ENCODE data around the gene SH3BP2. TPM values are rescaled to one million over a fixed set of nuclear protein-coding genes. Genes with fewer than 3 reads are reported as not detected.

Gene SH3BP2
- total RNA-seq, 1 experiment from 2014 or later, result 20.4 TPM

- Histone ChIP-seq H3K4me3 (ENCODE audit: insufficient read depth, low read depth, low read length) (no peak overlapping the region), H3K27me3 (ENCODE audit: control insufficient read depth, insufficient read depth, low read length) (no peaks in the 10 kb centered on the region), H3K36me3 (replicated peaks; ENCODE audit: control insufficient read depth, insufficient read depth, low read length) (peaks cover 14% of the 10 kb centered on the region)
- no peak for DNase-seq
Measured at GRCh38 chr4:2833671-2834000, 40.8 kb downstream of the SH3BP2 start.

GRCh38 chr4:2834001-2834921, 41.4 kb downstream of the SH3BP2 start:
- Histone ChIP-seq H3K27me3 (ENCODE audit: control insufficient read depth, insufficient read depth, low read length) (no peaks in the 10 kb centered on the region), H3K4me3 (ENCODE audit: insufficient read depth, low read depth, low read length) (no peak overlapping the region), H3K36me3 (replicated peaks; ENCODE audit: control insufficient read depth, insufficient read depth, low read length) (peaks cover 14% of the 10 kb centered on the region)
- DNase-seq, result peak; percentile 37

DNA sequence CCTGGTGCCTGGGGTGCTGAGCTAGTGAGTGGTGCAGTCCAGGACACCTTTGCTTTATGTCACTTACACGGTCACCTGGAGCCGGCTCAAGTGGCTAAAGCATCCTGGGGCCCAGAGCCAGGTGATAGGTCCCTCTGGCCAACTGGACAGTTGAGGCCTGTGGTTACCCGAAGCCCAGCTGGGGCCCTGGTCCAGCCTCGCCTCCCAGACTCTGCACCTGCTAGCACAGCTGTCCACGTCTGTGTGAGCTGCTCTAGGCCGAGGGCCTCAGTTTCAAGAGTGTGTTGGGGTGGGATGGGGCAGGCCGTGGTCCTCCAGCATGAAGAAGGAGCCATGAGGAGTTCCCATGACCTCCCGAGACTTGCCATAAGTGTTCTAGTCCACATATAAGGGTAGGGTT, 43.1 kb downstream of the SH3BP2 start:
- H3K36me3 ChIP-seq (replicated peaks; ENCODE audit: control insufficient read depth, insufficient read depth, low read length), result peaks cover 14% of the 10 kb centered on the region
- DNase-seq, result no peak
- H3K4me3 ChIP-seq (ENCODE audit: insufficient read depth, low read depth, low read length), result no peak overlapping the region
- H3K27me3 ChIP-seq (ENCODE audit: control insufficient read depth, insufficient read depth, low read length), result no peaks in the 10 kb centered on the region

GRCh38 chr4:2836391-2836859, 43.5 kb downstream of the SH3BP2 start:
- H3K36me3 ChIP-seq (replicated peaks; ENCODE audit: control insufficient read depth, insufficient read depth, low read length), result peaks cover 12% of the 10 kb centered on the region
- H3K4me3 ChIP-seq (ENCODE audit: insufficient read depth, low read depth, low read length), result no peak overlapping the region
- H3K27me3 ChIP-seq (ENCODE audit: control insufficient read depth, insufficient read depth, low read length), result no peaks in the 10 kb centered on the region
- DNase-seq, result no peak

- H3K36me3 ChIP-seq (replicated peaks; ENCODE audit: control insufficient read depth, insufficient read depth, low read length), result peaks cover 8% of the 10 kb centered on the region
- no peak overlapping the region for H3K4me3 ChIP-seq (ENCODE audit: insufficient read depth, low read depth, low read length)
- no peaks in the 10 kb centered on the region for H3K27me3 ChIP-seq (ENCODE audit: control insufficient read depth, insufficient read depth, low read length)
- peak; percentile 69 for DNase-seq
Measured at GRCh38 chr4:2837110-2837903, 44.4 kb downstream of the SH3BP2 start.

- Histone ChIP-seq H3K27me3 (ENCODE audit: control insufficient read depth, insufficient read depth, low read length) (no peaks in the 10 kb centered on the region), H3K36me3 (replicated peaks; ENCODE audit: control insufficient read depth, insufficient read depth, low read length) (peaks cover 7% of the 10 kb centered on the region), H3K4me3 (ENCODE audit: insufficient read depth, low read depth, low read length) (no peak overlapping the region)
- peak; percentile 48 for DNase-seq
Measured at GRCh38 chr4:2837904-2838496, 45.1 kb downstream of the SH3BP2 start.

- DNase-seq, result no peak
- Histone ChIP-seq H3K27me3 (ENCODE audit: control insufficient read depth, insufficient read depth, low read length) (no peaks in the 10 kb centered on the region), H3K36me3 (replicated peaks; ENCODE audit: control insufficient read depth, insufficient read depth, low read length) (peaks cover 4% of the 10 kb centered on the region), H3K4me3 (ENCODE audit: insufficient read depth, low read depth, low read length) (no peak overlapping the region)
Measured at GRCh38 chr4:2839060-2839459, 46.2 kb downstream of the SH3BP2 start.

GRCh38 chr4:2842687-2843262, 49.9 kb downstream of the SH3BP2 start:
- Histone ChIP-seq H3K36me3 (replicated peaks; ENCODE audit: control insufficient read depth, insufficient read depth, low read length) (no peaks in the 10 kb centered on the region), H3K27me3 (ENCODE audit: control insufficient read depth, insufficient read depth, low read length) (no peaks in the 10 kb centered on the region), H3K4me3 (ENCODE audit: insufficient read depth, low read depth, low read length) (peak overlapping the region; percentile 88)
- peak; percentile 70 for DNase-seq

- H3K27me3 ChIP-seq (ENCODE audit: control insufficient read depth, insufficient read depth, low read length), result no peaks in the 10 kb centered on the region
Measured at GRCh38 chr4:2843263-2843940, 50.5 kb downstream of the SH3BP2 start, which contains the start of gene ADD1. Gene ADD1, plus strand, starts transcription at chr4:2843844. Its CDS starts 32,072 bp downstream, at chr4:2875916.

DNA sequence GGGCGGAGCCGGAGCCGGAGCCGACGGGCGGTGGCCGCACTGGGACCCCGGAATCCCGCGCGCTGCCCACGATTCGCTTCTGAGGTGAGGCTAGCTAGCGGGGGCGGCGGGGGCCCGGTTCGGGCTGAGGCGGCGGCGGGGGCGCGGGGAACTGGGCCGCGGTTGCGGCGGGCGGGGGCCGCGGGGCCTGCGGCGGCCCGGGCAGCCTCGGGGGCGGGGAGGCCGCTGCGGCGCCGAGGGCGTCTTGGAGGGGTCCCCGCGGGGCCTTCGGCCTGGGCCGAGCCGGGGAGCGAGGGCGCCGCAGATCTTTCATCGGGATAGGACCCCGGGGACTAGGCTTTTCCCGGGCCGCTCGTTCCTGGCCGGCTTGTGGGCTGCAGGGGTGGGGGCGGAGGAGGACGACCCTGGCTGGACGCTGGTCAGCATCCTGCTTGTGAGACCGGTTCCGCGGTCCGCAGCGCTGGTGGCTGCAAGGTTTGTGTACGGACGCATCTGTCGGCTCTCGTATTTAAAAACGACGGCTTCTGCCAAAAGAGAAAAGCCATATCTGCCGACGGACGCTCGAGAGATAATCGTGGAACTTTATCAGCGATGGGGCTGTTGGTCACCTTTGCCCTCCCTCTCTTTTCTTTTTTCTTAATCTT, 51.2 kb downstream of the SH3BP2 start:
- no peaks in the 10 kb centered on the region for H3K27me3 ChIP-seq (ENCODE audit: control insufficient read depth, insufficient read depth, low read length)
- DNase-seq, result peak; percentile 86
- H3K4me3 ChIP-seq (ENCODE audit: insufficient read depth, low read depth, low read length), result peak overlapping the region; percentile 88
- no peaks in the 10 kb centered on the region for H3K36me3 ChIP-seq (replicated peaks; ENCODE audit: control insufficient read depth, insufficient read depth, low read length)

More at GRCh38 chr4:2843263-2843940, 50.5 kb downstream of the SH3BP2 start, which contains the start of gene ADD1:
- Histone ChIP-seq H3K36me3 (replicated peaks; ENCODE audit: control insufficient read depth, insufficient read depth, low read length) (no peaks in the 10 kb centered on the region), H3K4me3 (ENCODE audit: insufficient read depth, low read depth, low read length) (peak within 1 kb of the TSS; percentile 88)
- DNase-seq, result peak; percentile 100

DNA sequence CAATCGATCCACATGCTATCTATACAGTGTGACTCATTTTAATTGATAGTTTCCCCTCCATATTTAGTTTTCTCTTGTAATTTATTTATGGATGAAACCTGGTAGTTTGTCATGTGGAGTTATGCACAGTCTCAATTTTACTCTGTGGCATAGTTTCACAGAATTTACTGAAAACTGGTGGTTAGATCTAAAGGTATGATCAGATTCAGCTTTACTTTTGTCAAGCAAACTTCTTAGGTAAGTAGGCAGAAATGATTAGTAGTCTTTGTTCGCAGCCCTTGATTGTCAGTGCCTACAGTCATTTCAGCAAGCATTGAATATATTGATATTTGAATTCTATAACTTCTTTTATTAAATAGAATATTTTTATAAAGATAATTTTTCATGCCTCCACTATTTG, 53.3 kb downstream of the SH3BP2 start:
- Histone ChIP-seq H3K27me3 (ENCODE audit: control insufficient read depth, insufficient read depth, low read length) (no peaks in the 10 kb centered on the region), H3K4me3 (ENCODE audit: insufficient read depth, low read depth, low read length) (no peak overlapping the region), H3K36me3 (replicated peaks; ENCODE audit: control insufficient read depth, insufficient read depth, low read length) (no peaks in the 10 kb centered on the region)
- no peak for DNase-seq

DNA sequence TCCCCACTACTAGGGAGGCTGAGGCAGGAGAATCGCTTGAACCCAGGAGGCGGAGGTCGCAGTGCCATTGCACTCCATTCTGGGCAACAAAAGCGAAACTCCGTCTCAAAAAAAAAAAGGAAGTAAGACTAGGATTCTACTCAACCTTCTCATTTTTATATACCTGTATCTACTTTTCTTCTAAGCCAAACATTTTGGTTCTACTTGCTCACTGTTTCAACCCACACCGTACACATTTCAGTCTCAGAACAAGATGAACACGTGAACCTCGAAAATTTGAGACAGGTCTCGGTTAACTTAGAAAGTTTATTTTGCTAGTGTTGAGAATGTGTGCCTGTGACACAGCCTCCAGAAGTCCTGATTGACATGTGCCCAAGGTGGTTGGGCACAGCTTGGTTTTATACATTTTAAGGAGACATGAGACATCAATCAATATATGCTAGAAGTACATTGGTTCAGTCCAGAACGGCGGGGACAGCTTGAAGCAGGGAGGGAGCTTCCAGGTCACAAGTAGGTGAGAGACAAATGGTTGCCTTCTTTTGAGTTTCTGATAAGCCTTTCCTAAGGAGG, 54.5 kb downstream of the SH3BP2 start:
- no peak overlapping the region for H3K4me3 ChIP-seq (ENCODE audit: insufficient read depth, low read depth, low read length)
- DNase-seq, result no peak
- no peaks in the 10 kb centered on the region for H3K27me3 ChIP-seq (ENCODE audit: control insufficient read depth, insufficient read depth, low read length)
- H3K36me3 ChIP-seq (replicated peaks; ENCODE audit: control insufficient read depth, insufficient read depth, low read length), result no peaks in the 10 kb centered on the region

- DNase-seq, result no peak
- no peak overlapping the region for H3K4me3 ChIP-seq (ENCODE audit: insufficient read depth, low read depth, low read length)
- no peaks in the 10 kb centered on the region for H3K36me3 ChIP-seq (replicated peaks; ENCODE audit: control insufficient read depth, insufficient read depth, low read length)
- no peaks in the 10 kb centered on the region for H3K27me3 ChIP-seq (ENCODE audit: control insufficient read depth, insufficient read depth, low read length)
Measured at GRCh38 chr4:2848449-2848848, 55.6 kb downstream of the SH3BP2 start.
